GM13976 (cell line): ENCODE results near the gene UBAC2.

Source experiments
- DNase-seq: peaks from one replicate; pipeline ENCODE4 v3.0.0; 2012; ENCODE audit warnings: low spot score
- in situ Hi-C: fragments of 300-500 bp; cut with MboI; formaldehyde crosslinking; loops from one replicate; pipeline ENCODE4 v1.12.0; 2022; ENCODE audit warnings: low sequenced_read_pairs, mixed read lengths, inconsistent platforms; ENCODE audit not compliant: unreplicated experiment
- TF ChIP-seq, protein P1 (sequence below): IDR thresholded peaks from 2 replicates; pipeline ENCODE4 v1.5.1; 2012; ENCODE audit warnings: borderline replicate concordance, mild to moderate bottlenecking; ENCODE audit not compliant: insufficient read depth; ENCODE audit errors: extremely low read depth, missing control alignments, control extremely low read depth

Gene UBAC2

DNA sequence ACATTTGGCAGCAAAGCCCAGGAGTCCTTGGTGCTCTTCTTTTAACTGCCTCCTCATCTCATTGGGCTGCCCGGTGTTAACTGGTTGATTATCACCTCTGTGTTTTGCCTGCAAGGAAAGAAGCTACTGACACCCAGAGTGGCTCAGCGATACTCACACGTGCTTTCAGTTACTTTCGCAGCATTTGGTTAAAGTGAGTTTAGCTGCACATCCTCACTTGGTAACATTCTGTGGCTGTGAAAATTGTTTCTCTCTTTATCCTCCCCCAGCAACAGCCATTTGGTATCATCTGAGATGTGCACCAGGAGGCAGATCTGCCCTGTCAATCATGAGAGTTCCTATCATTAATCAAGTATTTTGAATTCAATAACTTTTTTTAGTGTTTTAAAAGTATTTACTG, 151.1 kb downstream of the UBAC2 start:
- in situ Hi-C loops = no loop called here
- DNase-seq = no peak
- TF ChIP-seq, protein P1, sequence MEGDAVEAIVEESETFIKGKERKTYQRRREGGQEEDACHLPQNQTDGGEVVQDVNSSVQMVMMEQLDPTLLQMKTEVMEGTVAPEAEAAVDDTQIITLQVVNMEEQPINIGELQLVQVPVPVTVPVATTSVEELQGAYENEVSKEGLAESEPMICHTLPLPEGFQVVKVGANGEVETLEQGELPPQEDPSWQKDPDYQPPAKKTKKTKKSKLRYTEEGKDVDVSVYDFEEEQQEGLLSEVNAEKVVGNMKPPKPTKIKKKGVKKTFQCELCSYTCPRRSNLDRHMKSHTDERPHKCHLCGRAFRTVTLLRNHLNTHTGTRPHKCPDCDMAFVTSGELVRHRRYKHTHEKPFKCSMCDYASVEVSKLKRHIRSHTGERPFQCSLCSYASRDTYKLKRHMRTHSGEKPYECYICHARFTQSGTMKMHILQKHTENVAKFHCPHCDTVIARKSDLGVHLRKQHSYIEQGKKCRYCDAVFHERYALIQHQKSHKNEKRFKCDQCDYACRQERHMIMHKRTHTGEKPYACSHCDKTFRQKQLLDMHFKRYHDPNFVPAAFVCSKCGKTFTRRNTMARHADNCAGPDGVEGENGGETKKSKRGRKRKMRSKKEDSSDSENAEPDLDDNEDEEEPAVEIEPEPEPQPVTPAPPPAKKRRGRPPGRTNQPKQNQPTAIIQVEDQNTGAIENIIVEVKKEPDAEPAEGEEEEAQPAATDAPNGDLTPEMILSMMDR = no peak

DNA sequence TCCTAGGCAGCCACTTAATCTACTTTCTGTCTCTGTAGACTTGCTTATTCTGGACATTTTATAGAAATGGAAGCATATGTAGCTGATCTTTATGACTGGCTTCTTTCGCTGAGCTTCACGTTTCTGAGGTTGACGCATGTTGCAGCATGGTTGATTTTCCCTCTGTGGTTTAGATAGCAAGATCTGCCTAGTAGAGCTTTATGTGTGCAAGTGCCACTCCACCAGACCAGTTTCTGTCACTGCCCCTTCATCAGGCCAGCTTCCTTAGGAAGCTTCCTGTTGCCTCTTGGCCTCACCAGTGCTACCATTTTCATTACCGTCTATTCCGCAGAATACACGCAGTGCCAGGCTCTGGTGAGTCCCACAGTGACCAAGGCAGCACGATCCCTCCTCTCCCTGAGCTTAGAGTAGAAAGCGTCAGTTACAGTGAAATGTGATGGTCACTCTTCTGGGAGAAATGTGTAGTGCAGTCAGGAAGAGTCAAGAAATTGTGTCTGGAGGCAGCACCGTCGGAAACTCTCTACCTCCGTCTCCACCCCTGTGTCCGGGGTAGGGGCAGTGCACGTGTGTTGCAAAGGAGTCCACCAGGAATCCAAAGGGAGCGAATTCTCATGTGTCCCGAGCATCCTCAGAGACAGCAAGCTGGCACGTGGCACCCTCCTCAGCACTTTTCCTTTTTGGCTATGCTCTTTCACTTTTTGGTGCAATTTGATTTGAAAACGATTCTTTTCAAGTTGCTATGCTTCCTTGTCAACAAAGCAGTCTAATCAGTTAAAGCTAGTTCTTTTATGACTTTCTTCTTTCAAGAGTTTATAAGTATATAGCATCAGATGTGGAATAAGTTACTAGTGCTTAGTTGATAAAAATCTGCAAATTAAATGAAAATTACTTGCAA, 151.9 kb downstream of the UBAC2 start:
- in situ Hi-C loops = no loop called here
- DNase-seq = no peak
- TF ChIP-seq, protein P1 = no peak

DNA sequence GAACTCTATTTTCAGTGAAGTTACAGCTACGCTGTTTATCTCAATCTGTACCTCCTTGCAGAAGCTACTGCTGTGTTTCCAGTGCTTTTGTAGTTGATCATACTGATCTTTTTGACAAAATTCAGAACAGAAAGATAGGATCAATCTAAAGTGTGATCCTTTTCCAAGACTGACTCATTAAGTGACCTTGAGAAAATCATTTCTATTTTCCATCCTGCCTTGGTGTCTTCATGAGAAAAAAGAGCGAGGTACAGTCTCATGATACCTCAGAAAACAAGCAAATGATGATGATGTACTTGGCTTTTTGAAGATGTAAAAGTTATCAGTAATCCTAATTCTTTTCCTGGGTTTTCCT, 152.6 kb downstream of the UBAC2 start:
- DNase-seq = no peak
- in situ Hi-C loops = no loop called here
- TF ChIP-seq, protein P1 = no peak

DNA sequence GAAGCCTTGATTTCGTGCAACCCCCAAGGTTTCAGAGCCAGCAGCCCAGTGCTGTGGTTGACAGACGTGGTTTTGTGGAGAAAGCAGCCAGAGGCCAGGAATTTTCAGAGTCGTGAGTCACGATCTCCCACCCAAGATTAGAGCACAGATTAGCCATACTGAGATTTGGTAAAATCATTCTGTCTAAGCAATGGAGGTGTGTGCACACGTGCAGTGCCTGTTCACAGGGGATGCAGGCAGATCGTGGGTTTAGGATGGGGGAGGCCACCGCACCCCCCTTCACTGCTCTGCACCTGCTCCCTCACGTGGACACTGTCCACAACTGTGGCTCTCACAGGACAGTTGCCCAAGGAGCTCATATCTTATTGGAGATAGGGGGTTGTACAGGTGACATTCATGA, 153.2 kb downstream of the UBAC2 start:
- TF ChIP-seq, protein P1 = no peak
- DNase-seq = no peak
- in situ Hi-C loops = no loop called here

DNA sequence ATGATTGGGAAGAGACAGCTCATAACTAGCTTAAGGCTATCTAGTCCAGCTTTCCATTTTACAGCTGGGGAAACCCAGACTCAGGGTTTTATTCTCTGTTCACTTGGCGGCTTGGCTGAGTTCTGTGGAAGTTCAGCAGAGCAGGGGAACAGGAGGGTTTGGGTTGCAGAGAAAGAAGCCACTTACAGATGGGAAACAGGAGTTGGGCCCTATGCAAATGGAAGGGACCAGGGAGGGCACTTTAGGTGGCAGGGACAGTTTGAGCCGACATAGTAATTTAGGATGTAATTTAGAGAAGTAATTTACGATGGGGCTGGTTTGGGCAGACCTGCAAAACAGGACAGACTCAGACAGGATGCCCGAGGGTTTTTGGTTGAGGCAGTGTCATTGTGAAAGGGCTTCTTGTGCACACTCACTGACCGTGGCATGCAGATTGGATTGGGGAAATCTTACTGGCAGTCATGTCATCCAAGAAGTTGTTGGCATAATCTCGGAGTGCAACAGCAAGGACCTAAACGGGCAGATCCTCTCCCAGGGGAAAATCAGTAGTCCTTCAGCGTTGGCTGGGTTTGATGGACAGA, 153.8 kb downstream of the UBAC2 start:
- in situ Hi-C loops = no loop called here
- DNase-seq = no peak

DNA sequence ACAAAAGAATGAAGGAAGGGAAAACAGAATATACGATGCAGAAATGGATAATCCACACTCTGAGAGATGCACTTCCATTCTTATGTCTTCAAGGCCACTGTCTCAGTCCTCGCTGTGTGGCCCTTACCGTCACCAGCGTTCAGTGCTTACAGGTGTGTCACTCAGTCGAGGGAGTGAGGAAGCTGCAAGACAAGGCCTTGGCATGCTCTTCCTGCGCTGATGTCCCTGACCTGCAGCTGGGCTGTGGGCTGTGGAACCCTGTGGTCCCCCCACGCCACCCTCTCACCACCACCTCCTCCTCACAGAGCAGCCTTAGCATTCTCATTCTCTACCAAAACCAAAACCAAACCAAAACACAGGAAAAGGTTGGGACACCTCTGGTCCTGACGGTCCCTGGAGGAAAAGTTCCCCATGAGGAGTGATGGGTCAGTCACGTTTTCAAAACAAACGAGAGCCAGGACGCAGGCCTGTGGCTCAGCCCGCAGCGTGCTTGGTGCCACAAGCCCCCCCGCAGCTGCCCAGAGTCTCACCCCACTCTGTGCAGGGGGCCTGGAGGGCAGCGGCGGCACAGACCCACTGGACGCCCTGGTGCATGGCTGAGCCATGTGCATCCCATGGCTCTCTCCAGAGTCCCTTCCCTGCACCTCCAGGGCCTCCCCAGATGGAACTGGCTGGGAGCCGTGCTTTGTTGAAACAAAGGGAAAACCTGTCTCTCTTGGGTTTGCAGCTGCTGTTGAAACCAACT, 154.8 kb downstream of the UBAC2 start:
- no peak for DNase-seq
- TF ChIP-seq, protein P1 = no peak
- in situ Hi-C loops = no loop called here

More for the DNA sequence above, 153.8 kb downstream of the UBAC2 start:
- TF ChIP-seq, protein P1 = no peak
